AG04450 (cell line): ENCODE measurements around the gene OR3A2. TPM values are rescaled to one million over a fixed set of nuclear protein-coding genes. Genes with fewer than 3 reads are reported as not detected.
"Not testable (repeated sequence)": the region's sequence is repeated elsewhere in the genome, so short reads cannot be mapped to it uniquely, and the experiment has no call there.

Experiments
- CTCF ChIA-PET: fragments of 300-600, 350-600 bp; formaldehyde crosslinking; extraction: SDS; loops from one replicate; lab custom pipeline; 2022; ENCODE audit warnings: antibody characterized with exemption, inconsistent platforms; lab: Charles Lee
- POLR2A ChIA-PET: fragments of 350-600 bp; formaldehyde crosslinking; extraction: SDS; loops from one replicate; lab custom pipeline; 2021; ENCODE audit warnings: antibody characterized with exemption, inconsistent platforms; lab: Yijun Ruan, JAX
- DNase-seq: peaks from one replicate; pipeline ENCODE4 v3.0.0-alpha.2; 2011; ENCODE audit warnings: low read depth, low spot score
- H3K27ac ChIP-seq: one replicate; pipeline ENCODE4 v1.5.1; 2012; ENCODE audit warnings: low read depth, low read length, control low read depth
- H3K27me3 ChIP-seq: one replicate; pipeline ENCODE4 v1.6.0; 2012; ENCODE audit warnings: low read length; ENCODE audit not compliant: control insufficient read depth, insufficient read depth
- H3K4me3 ChIP-seq: 2 replicates; pipeline ENCODE4 v1.5.1; 2011; ENCODE audit warnings: mild to moderate bottlenecking, low read depth, low read length, control low read depth
- H3K9me3 ChIP-seq: 2 replicates; pipeline ENCODE4 v1.5.1; 2012; ENCODE audit warnings: low read length; ENCODE audit not compliant: control insufficient read depth, insufficient read depth
- polyA minus RNA-seq: library from RNA; depleted of rRNA, polyadenylated mRNA; stranded (reverse); fragments of >200 nt; gene quantifications from 2 replicates; pipeline ENCODE4 v1.2.3, GENCODE V29; 2011; rRNA and poly(A)+ RNA removed
- polyA plus RNA-seq: library from polyadenylated mRNA; depleted of rRNA; stranded (reverse); fragments of >200 nt; gene quantifications from 2 replicates; pipeline ENCODE4 v1.2.3, GENCODE V29; 2011; rRNA removed
- TF ChIP-seq, protein P1 (sequence below): IDR thresholded peaks from 2 replicates; pipeline ENCODE4 v1.5.1; 2011; ENCODE audit warnings: low read depth, low read length, control low read depth, inconsistent platforms

The OR3A2 gene
- polyA plus RNA-seq (not detected in 2 replicates), polyA minus RNA-seq (not detected in 2 replicates)

DNA sequence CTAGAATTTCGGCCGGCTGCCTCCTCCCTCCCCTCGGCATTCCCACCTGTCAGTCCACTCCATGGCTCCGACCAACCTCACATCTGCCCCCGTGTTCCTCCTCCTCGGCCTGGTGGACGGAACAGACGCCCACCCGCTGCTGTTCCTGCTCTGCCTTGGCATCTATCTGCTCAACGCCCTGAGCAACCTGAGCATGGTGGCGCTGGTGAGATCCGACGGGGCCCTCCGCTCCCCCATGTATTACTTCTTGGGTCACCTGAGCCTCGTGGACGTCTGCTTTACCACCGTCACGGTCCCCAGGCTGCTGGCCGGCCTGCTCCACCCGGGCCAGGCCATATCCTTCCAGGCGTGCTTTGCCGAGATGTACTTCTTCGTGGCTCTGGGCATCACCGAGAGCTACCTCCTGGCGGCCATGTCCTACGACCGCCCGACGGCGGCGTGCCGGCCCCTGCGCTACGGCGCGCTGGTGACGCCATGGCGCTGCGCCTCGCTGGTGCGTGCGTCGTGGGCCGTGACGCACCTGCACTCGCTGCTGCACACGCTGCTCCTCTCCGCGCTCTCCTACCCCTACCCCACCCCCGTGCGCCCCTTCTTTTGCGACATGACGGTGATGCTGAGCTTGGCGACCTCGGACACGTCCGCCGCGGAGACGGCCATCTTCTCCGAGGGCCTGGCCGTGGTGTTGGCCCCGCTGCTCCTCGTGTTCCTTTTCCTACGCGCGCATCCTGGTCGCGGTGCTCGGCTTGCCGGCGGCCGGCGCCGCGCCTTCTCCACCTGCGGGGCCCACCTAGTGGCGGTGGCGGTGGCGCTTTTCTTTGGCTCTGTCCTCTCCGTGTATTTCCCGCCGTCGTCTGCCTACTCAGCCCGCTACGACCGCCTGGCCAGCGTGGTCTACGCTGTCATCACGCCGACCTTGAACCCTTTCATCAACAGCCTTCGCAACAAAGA, at the start of gene OR3A2:
Gene OR3A2 (minus strand): TSS at position 440 of the 948 bp plus-strand sequence.
- POLR2A ChIA-PET, result no interaction called here
- H3K9me3 ChIP-seq, result peaks cover 22% of the 10 kb centered on the region
- no peak within 1 kb of the TSS for H3K27ac ChIP-seq
- TF ChIP-seq, protein P1, sequence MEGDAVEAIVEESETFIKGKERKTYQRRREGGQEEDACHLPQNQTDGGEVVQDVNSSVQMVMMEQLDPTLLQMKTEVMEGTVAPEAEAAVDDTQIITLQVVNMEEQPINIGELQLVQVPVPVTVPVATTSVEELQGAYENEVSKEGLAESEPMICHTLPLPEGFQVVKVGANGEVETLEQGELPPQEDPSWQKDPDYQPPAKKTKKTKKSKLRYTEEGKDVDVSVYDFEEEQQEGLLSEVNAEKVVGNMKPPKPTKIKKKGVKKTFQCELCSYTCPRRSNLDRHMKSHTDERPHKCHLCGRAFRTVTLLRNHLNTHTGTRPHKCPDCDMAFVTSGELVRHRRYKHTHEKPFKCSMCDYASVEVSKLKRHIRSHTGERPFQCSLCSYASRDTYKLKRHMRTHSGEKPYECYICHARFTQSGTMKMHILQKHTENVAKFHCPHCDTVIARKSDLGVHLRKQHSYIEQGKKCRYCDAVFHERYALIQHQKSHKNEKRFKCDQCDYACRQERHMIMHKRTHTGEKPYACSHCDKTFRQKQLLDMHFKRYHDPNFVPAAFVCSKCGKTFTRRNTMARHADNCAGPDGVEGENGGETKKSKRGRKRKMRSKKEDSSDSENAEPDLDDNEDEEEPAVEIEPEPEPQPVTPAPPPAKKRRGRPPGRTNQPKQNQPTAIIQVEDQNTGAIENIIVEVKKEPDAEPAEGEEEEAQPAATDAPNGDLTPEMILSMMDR, result no peak
- CTCF ChIA-PET, result interaction anchor here (0.6 kb wide), 1 partner anchor 172 kb away, joined by 3 read pairs; no protein-coding TSS in a partner anchor
- H3K4me3 ChIP-seq, result no peak within 1 kb of the TSS
- DNase-seq, result no peak
- no peaks in the 10 kb centered on the region for H3K27me3 ChIP-seq

DNA sequence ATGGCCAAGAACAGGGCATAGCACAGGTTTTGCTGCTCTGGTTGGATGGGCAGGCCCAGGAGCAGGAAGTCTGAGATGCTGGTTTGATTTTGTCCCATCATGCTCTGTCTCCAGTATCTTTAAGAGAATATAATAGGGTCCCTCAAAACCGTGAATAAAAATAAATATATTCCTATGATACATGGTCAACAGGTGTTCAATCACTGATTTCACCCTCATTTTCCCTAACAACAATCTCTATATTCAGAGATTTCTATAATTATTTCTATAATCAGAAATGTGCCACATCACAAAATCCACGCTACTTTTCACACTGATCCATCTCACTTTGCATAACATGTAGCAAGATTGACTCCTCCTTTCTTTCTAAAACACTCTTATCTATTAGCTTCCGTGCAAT, 47.6 kb upstream of the OR3A2 start, which contains the start of gene OR1E2:
Gene OR1E2 (minus strand): TSS at position 101 of the 400 bp plus-strand sequence. CDS start 0 bp downstream, at position 101.
- TF ChIP-seq, protein P1, result no peak
- ChIA-PET CTCF (no interaction called here), POLR2A (no interaction called here)
- no peak for DNase-seq
- Histone ChIP-seq H3K9me3 (no peaks in the 10 kb centered on the region; the same call in 1 of the 2 replicates), H3K27me3 (no peaks in the 10 kb centered on the region), H3K4me3 (no peak within 1 kb of the TSS), H3K27ac (no peak within 1 kb of the TSS)

DNA sequence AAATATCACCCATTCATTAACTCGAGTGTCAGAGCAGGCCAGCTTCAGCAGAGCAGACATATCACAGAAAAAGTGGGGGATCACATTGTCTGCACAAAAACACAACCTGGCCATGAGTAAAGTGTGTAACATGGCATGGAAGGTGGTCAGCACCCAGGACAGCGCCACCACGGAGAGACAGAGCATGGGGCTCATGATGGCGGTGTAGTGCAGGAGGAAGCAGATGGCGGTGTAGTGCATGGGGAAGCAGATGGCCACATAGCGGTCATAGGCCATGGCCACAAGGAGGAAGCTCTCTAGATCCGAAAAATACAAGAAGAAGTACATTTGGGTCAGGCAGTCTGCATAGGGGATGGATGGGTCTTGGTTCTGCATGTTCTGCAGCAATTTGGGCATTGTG, 47.1 kb upstream of the OR3A2 start:
- H3K27me3 ChIP-seq, POLR2A ChIA-PET, H3K4me3 ChIP-seq, H3K9me3 ChIP-seq, CTCF ChIA-PET, H3K27ac ChIP-seq, DNase-seq: not testable (repeated sequence)

DNA sequence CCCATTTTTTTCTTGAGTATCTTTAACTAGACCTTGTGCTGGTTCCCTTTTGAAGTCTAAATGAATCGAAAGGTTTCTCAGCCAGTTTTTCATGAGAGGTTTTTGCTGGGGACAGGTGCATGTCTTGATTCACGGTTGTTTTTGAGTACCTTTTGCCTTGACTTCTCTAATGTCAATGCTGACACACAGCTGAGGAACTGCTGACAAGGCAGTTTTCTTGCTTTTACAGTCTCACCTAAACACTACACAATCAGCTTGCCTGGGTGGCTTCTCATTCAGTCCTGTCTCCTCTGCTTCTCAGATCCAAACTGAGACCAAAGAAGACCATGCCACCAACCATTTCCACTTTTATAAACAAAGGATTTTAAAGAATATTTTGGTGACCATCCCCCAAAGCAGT, 32.1 kb upstream of the OR3A2 start:
- ChIA-PET CTCF (no interaction called here), POLR2A (no interaction called here)
- Histone ChIP-seq H3K27me3 (no peaks in the 10 kb centered on the region), H3K27ac (no peak overlapping the region), H3K9me3 (peaks cover 8% of the 10 kb centered on the region), H3K4me3 (no peak overlapping the region)
- no peak for DNase-seq
- TF ChIP-seq, protein P1, result no peak

DNA sequence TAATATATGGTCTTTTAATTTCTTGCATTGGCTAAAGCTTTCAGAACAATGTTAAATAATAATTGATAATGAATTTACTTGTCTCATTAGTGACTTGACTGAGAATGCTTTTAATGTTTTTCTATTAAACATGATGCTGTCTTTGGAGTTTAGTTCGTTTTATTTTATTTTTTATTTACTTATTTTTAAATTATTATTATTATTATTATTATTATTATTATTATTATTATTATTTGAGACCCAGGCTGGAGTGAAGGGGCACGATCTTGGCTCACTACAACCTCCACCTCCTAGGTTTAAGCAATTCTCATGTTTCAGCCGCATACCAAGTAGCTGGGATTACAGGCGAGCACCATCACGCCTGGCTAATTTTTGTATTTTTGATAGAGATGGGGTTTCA, 29.5 kb upstream of the OR3A2 start:
- POLR2A ChIA-PET, result no interaction called here
- DNase-seq, result no peak
- Histone ChIP-seq H3K9me3 (peaks cover 5% of the 10 kb centered on the region), H3K27ac (no peak overlapping the region), H3K4me3 (no peak overlapping the region), H3K27me3 (no peaks in the 10 kb centered on the region)
- CTCF ChIA-PET, result no interaction called here
- TF ChIP-seq, protein P1, result no peak

DNA sequence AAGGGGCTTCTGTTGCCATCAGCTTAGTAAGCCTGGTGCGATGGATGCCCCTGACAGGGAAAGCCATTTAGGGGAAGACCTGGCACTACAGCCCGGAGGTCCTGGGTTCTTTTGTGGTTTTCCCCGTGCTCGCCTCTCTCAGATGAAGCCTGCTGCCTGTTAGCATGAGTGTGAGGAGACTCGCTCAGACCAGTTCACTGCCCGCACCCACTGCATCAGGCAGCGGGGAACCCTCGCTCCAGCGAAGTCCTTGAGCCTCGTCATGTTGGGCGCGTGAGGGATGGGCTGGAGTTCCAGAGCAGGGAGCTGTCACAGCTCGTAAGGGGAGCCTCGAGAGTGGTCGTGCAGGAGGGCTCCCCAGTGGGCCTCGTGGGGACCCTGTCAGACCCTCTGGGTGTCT, 26.1 kb upstream of the OR3A2 start:
- CTCF ChIA-PET, H3K27me3 ChIP-seq, POLR2A ChIA-PET, DNase-seq, H3K9me3 ChIP-seq, H3K27ac ChIP-seq, H3K4me3 ChIP-seq: not testable (repeated sequence)
